ENCODE measurements around the gene TANGO6.

DNA sequence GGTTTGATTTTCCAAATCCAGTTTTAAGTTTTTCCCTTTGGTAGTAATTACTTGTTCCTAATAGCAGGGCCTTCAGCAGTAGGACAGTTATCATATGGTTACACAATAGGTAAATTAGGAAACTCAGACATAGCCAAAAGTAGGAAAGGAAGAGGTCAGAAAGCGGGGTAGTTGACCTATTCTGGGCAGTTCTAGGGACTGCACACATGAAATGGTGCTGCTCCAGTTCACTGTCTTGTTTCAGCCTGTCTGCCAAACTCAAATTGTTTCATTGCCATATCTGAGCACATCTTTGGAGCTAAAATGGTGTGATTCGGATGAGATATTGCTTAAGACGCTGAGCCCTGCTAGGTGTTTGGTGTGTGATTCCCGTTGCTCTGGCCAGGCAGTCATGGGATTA, 56.7 kb downstream of the TANGO6 start:
- TF ChIP-seq, protein P1, sequence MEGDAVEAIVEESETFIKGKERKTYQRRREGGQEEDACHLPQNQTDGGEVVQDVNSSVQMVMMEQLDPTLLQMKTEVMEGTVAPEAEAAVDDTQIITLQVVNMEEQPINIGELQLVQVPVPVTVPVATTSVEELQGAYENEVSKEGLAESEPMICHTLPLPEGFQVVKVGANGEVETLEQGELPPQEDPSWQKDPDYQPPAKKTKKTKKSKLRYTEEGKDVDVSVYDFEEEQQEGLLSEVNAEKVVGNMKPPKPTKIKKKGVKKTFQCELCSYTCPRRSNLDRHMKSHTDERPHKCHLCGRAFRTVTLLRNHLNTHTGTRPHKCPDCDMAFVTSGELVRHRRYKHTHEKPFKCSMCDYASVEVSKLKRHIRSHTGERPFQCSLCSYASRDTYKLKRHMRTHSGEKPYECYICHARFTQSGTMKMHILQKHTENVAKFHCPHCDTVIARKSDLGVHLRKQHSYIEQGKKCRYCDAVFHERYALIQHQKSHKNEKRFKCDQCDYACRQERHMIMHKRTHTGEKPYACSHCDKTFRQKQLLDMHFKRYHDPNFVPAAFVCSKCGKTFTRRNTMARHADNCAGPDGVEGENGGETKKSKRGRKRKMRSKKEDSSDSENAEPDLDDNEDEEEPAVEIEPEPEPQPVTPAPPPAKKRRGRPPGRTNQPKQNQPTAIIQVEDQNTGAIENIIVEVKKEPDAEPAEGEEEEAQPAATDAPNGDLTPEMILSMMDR (IDR thresholded peaks at IDR 0.05) = no peak
- no peak for TF ChIP-seq ZFX (IDR thresholded peaks at IDR 0.05; ENCODE audit: borderline replicate concordance)
